ENCODE measurements around the gene RARB. TPM values are rescaled to one million over a fixed set of nuclear protein-coding genes. Genes with fewer than 3 reads are reported as not detected.

The RARB gene
- total RNA-seq (2022; extraction: Qiagen RNA extraction; ENCODE audit: low read depth) = 5.1 to 8.9 TPM (median 7.6 TPM) in 5 replicates

GRCh38 chr3:25427942-25428788 is at the start of gene RARB:
Gene RARB (plus strand): TSS chr3:25428263. CDS start chr3:25428732, 469 bp downstream.

Other genes with a start within 250 kb of the RARB start
- gene TOP2B, start 236.6 kb downstream of the RARB start, total RNA-seq (2022; extraction: Qiagen RNA extraction; ENCODE audit: low read depth) = 54.2 to 71.0 TPM (median 63.6 TPM) in 5 replicates

Data from A549 treated with GW870086 at 1 μM for 4 hours (cell line).